NCI-H2227 treated with DMSO at 0.1 percent for 48 hours (cell line): ENCODE measurements around the gene ARL6IP4.

ENCODE experiments used
- DNase-seq: peaks from one replicate; lab custom pipeline; 2025; lab: John Stamatoyannopoulos, UW

ARL6IP4 gene

GRCh38 chr12:122990961-122991622, 10.6 kb downstream of the ARL6IP4 start:
- no peak for DNase-seq

- no peak for DNase-seq
Observed at GRCh38 chr12:122991623-122992275, 11.3 kb downstream of the ARL6IP4 start.

- DNase-seq, result no peak
Observed at GRCh38 chr12:122992386-122992785, 11.9 kb downstream of the ARL6IP4 start.

GRCh38 chr12:122994140-122994675, 13.7 kb downstream of the ARL6IP4 start:
- no peak for DNase-seq

GRCh38 chr12:122994781-122995502, 14.5 kb downstream of the ARL6IP4 start:
- no peak for DNase-seq

GRCh38 chr12:122995503-122996187, 15.2 kb downstream of the ARL6IP4 start:
- DNase-seq, result no peak

GRCh38 chr12:122996188-122996601, 15.7 kb downstream of the ARL6IP4 start:
- DNase-seq, result no peak

GRCh38 chr12:122996621-122997342, 16.3 kb downstream of the ARL6IP4 start:
- DNase-seq, result no peak

- DNase-seq, result no peak
Observed at GRCh38 chr12:122997343-122998250, 17.1 kb downstream of the ARL6IP4 start.

GRCh38 chr12:122998316-122998715, 17.8 kb downstream of the ARL6IP4 start:
- DNase-seq, result no peak

GRCh38 chr12:122999196-122999946, 18.9 kb downstream of the ARL6IP4 start:
- DNase-seq, result no peak

GRCh38 chr12:122999986-123000420, 19.5 kb downstream of the ARL6IP4 start:
- no peak for DNase-seq

- no peak for DNase-seq
Observed at GRCh38 chr12:123000578-123000977, 20.1 kb downstream of the ARL6IP4 start.

- DNase-seq, result no peak
Observed at GRCh38 chr12:123001464-123001863, 21.0 kb downstream of the ARL6IP4 start.

- no peak for DNase-seq
Observed at GRCh38 chr12:123003257-123003656, 22.8 kb downstream of the ARL6IP4 start.

GRCh38 chr12:123004287-123004686, 23.8 kb downstream of the ARL6IP4 start:
- DNase-seq, result no peak

GRCh38 chr12:123005081-123005626, 24.7 kb downstream of the ARL6IP4 start:
- DNase-seq, result no peak

- no peak for DNase-seq
Observed at GRCh38 chr12:123006977-123007376, 26.5 kb downstream of the ARL6IP4 start.

- DNase-seq, result no peak
Observed at GRCh38 chr12:123010110-123010509, 29.6 kb downstream of the ARL6IP4 start.
